HepG2 (cell line): ENCODE measurements around the gene PRSS23. TPM values are rescaled to one million over a fixed set of nuclear protein-coding genes. Genes with fewer than 3 reads are reported as not detected.

Experiments
- EEA1 ChIP-seq: sonication (generic); formaldehyde crosslinking; IDR thresholded peaks from 2 replicates; pipeline ENCODE4 v1.5.1; 2020; ENCODE audit warnings: mild to moderate bottlenecking, missing genetic modification reagents, borderline replicate concordance
- KDM1A ChIP-seq: IDR thresholded peaks from 2 replicates; pipeline ENCODE4 v1.6.1; 2016; ENCODE audit warnings: missing compliant biosample characterization
- NRL ChIP-seq: sonication (generic); formaldehyde crosslinking; IDR thresholded peaks from 2 replicates; pipeline ENCODE4 v1.5.0; 2020; ENCODE audit warnings: missing genetic modification reagents, mild to moderate bottlenecking, moderate library complexity, borderline replicate concordance
- PHF5A ChIP-seq: IDR thresholded peaks from one replicate; pipeline ENCODE4 v1.6.1; 2018; ENCODE audit warnings: low read depth, missing genetic modification reagents; ENCODE audit not compliant: unreplicated experiment
- PPARG ChIP-seq: conservative IDR thresholded peaks from 2 replicates; pipeline ENCODE4 v1.6.1; 2016; ENCODE audit warnings: missing biosample characterization, missing genetic modification reagents
- ZNF331 ChIP-seq: sonication (generic); formaldehyde crosslinking; IDR thresholded peaks from 2 replicates; pipeline ENCODE4 v1.4.0; 2020; ENCODE audit warnings: missing genetic modification reagents
- ZNF740 ChIP-seq: sonication (generic); formaldehyde crosslinking; IDR thresholded peaks from 2 replicates; pipeline ENCODE4 v1.4.0; 2020; ENCODE audit warnings: missing genetic modification reagents
- polyA plus RNA-seq, 8 experiments: library from polyadenylated mRNA; depleted of rRNA in 3 of 8; stranded (reverse) in 7 of 8; unstranded in 1 of 8; fragments of >200 nt; fragmentation: Illumina TruSeq in 4 of 8; extraction: Trizol in 4 of 8; gene quantifications; 2 replicates each; pipeline versions ENCODE4 v1.2.1 to v1.2.3, GENCODE V29; 2011 to 2016; ENCODE audit warnings: low read depth in 4 of 8, missing spikeins in 1 of 8, mixed read lengths in 1 of 8; ENCODE audit not compliant: insufficient read depth in 1 of 8
- total RNA-seq, 5 experiments: library from RNA; depleted of rRNA; stranded (reverse); fragments of >200 nt; fragmentation: Illumina TruSeq; extraction: Trizol; gene quantifications; 2 replicates each; pipeline ENCODE4 v1.2.3, GENCODE V29; 2016; ENCODE audit warnings: low read depth in 1 of 5
- TF ChIP-seq, protein P1 (sequence below): sonication (generic); formaldehyde crosslinking; IDR thresholded peaks from 2 replicates; pipeline ENCODE4 v1.4.0; 2020; ENCODE audit warnings: low read depth, mild to moderate bottlenecking, missing genetic modification reagents
- TF ChIP-seq, protein P2 (sequence below): sonication (generic); formaldehyde crosslinking; IDR thresholded peaks from 2 replicates; pipeline ENCODE4 v1.5.0; 2020; ENCODE audit warnings: missing genetic modification reagents
- TF ChIP-seq, protein P3 (sequence below): sonication (generic); formaldehyde crosslinking; IDR thresholded peaks from 2 replicates; pipeline ENCODE4 v1.8.1; 2023; ENCODE audit warnings: mild to moderate bottlenecking, missing genetic modification reagents

The PRSS23 gene
- total and polyA plus RNA-seq, 2 of the 13 experiments (the other 11 are each of a cell fraction or from before 2014, with no cell fraction given): 0.20 to 0.30 TPM

- TF ChIP-seq, protein P1, sequence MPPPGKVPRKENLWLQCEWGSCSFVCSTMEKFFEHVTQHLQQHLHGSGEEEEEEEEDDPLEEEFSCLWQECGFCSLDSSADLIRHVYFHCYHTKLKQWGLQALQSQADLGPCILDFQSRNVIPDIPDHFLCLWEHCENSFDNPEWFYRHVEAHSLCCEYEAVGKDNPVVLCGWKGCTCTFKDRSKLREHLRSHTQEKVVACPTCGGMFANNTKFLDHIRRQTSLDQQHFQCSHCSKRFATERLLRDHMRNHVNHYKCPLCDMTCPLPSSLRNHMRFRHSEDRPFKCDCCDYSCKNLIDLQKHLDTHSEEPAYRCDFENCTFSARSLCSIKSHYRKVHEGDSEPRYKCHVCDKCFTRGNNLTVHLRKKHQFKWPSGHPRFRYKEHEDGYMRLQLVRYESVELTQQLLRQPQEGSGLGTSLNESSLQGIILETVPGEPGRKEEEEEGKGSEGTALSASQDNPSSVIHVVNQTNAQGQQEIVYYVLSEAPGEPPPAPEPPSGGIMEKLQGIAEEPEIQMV: no peak
- TF ChIP-seq, protein P2, sequence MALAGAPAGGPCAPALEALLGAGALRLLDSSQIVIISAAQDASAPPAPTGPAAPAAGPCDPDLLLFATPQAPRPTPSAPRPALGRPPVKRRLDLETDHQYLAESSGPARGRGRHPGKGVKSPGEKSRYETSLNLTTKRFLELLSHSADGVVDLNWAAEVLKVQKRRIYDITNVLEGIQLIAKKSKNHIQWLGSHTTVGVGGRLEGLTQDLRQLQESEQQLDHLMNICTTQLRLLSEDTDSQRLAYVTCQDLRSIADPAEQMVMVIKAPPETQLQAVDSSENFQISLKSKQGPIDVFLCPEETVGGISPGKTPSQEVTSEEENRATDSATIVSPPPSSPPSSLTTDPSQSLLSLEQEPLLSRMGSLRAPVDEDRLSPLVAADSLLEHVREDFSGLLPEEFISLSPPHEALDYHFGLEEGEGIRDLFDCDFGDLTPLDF (CRISPR knock-in tag): no peak
- TF ChIP-seq ZNF740 (CRISPR knock-in tag): no peak
- no peak for TF ChIP-seq PHF5A (CRISPR knock-in tag)
- TF ChIP-seq EEA1: no peak
- TF ChIP-seq, protein P3, sequence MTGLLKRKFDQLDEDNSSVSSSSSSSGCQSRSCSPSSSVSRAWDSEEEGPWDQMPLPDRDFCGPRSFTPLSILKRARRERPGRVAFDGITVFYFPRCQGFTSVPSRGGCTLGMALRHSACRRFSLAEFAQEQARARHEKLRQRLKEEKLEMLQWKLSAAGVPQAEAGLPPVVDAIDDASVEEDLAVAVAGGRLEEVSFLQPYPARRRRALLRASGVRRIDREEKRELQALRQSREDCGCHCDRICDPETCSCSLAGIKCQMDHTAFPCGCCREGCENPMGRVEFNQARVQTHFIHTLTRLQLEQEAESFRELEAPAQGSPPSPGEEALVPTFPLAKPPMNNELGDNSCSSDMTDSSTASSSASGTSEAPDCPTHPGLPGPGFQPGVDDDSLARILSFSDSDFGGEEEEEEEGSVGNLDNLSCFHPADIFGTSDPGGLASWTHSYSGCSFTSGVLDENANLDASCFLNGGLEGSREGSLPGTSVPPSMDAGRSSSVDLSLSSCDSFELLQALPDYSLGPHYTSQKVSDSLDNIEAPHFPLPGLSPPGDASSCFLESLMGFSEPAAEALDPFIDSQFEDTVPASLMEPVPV (CRISPR knock-in tag): no peak
- TF ChIP-seq NRL (CRISPR knock-in tag): no peak
- TF ChIP-seq KDM1A: no peak
- no peak for TF ChIP-seq ZNF331 (CRISPR knock-in tag)
- no peak for TF ChIP-seq PPARG (CRISPR knock-in tag)
- TF ChIP-seq, all 625 proteins: peak for 0
Measured at GRCh38 chr11:86774417-86774816, 25.9 kb upstream of the PRSS23 start (continued).
